SU-DHL-6 (cell line): ENCODE measurements around the gene POLH.

ENCODE experiments used
- CTCF ChIP-seq: fragments of 200-600 bp; sonication (generic); IDR thresholded peaks from one replicate; pipeline ENCODE4 v1.5.1; 2017; ENCODE audit warnings: antibody characterized with exemption, mild to moderate bottlenecking, low read length, moderate library complexity; ENCODE audit not compliant: insufficient read depth, poor library complexity, severe bottlenecking
- EZH2phosphoT487 ChIP-seq: fragments of 200-600 bp; sonication (generic), shearing (Covaris generic); conservative IDR thresholded peaks from 2 replicates; pipeline ENCODE4 v1.6.1; 2018; ENCODE audit warnings: mild to moderate bottlenecking, antibody characterized with exemption, low read length, moderate library complexity, mixed read lengths

- TF ChIP-seq EZH2phosphoT487 (no peak), CTCF (no peak)
These were observed 33.4 kb downstream of the POLH start for GRCh38 chr6:43609402-43609801.
